Uterus (tissue), 4 donors: Measurements from ENCODE around the gene GRXCR2. TPM values are rescaled to one million over a fixed set of nuclear protein-coding genes. Genes with fewer than 3 reads are reported as not detected.
"Not testable (repeated sequence)": the region's sequence is repeated elsewhere in the genome, so short reads cannot be mapped to it uniquely, and the experiment has no call there.

ENCODE experiments used
- DNase-seq, 2 donors: peaks; one replicate each; pipeline ENCODE4 v3.0.0-alpha.2; 2019 to 2020
- H3K27ac ChIP-seq, 2 donors: fragments of 200-600 bp; sonication (generic); 1 replicate in 1 of 2; 2 replicates in 1 of 2; pipeline ENCODE4 v1.5.1; 2016 to 2018
- H3K27me3 ChIP-seq, 2 donors: fragments of 200-600 bp; sonication (generic); one replicate each; pipeline ENCODE4 v1.5.1; 2018 to 2019; ENCODE audit warnings: control low read depth in 1 of 2
- H3K36me3 ChIP-seq, 2 donors: fragments of 200-600 bp; sonication (generic); one replicate each; pipeline ENCODE4 v1.5.1; 2019; ENCODE audit warnings: control low read depth in 1 of 2
- H3K4me1 ChIP-seq, 2 donors: fragments of 200-600 bp; sonication (generic); one replicate each; pipeline ENCODE4 v1.5.1; 2018 to 2019; ENCODE audit warnings: control low read depth in 1 of 2
- H3K4me3 ChIP-seq, 2 donors: fragments of 200-600 bp; sonication (generic); 1 replicate in 1 of 2; 2 replicates in 1 of 2; pipeline ENCODE4 v1.5.1; 2018 to 2019; ENCODE audit warnings: mild to moderate bottlenecking in 1 of 2
- H3K9me3 ChIP-seq, 2 donors: fragments of 200-600 bp; sonication (generic); one replicate each; pipeline ENCODE4 v1.5.1; 2019; ENCODE audit warnings: control low read depth in 1 of 2
- POLR2A ChIP-seq, 2 donors: fragments of 450-650 bp; IDR thresholded peaks; one replicate each; pipeline ENCODE4 v1.6.1; 2016; ENCODE audit warnings: antibody characterized with exemption in 2 of 2, mild to moderate bottlenecking in 1 of 2, moderate library complexity in 1 of 2
- intact Hi-C: fragments of 100-400 bp; cut with DNase I; formaldehyde crosslinking; loops from one replicate; pipeline ENCODE4 v1.15.1; 2023; ENCODE audit warnings: low total_unique reads
- total RNA-seq, 4 donors: library from RNA; depleted of rRNA in 3 of 4; stranded (reverse); fragments of >200 nt in 3 of 4; gene quantifications; one replicate each; pipeline versions ENCODE4 v1.1.0 to v1.2.4, GENCODE V29; 2014 to 2023
- TF ChIP-seq, protein P1 (sequence below), 4 experiments: fragments of 200-600 bp in 2 of 4; fragments of 450-650 bp in 2 of 4; sonication (generic) in 2 of 4; IDR thresholded peaks; one replicate each; pipeline ENCODE4 v1.5.1; 2016 to 2019; ENCODE audit warnings: antibody characterized with exemption in 4 of 4, mild to moderate bottlenecking in 2 of 4, moderate library complexity in 1 of 4
- donor health status: DM: yes; HTN: yes; CAD: no.

GRXCR2 gene
- total RNA-seq, 4 donors from 2014 or later = not detected

DNA sequence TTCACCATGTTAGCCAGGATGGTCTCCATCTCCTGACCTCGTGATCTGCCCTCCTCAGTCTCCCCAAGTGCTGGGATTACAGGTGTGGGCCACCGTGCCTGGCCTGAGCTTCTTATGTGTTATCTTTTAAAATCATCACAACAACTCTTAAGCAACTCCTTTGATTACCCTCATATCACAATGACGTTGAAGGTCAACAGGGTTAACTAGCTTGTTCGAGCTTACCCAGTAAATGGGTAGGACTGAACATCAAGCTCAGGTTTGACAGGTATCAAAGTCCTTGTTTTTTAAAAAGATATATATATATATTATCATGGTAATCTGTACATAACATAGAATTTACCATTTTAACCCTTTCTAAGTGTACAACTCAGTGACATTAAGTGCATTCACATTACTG, 3.1 kb downstream of the GRXCR2 start:
- Histone ChIP-seq H3K27me3 (no peaks in the 10 kb centered on the region), H3K36me3 (no peaks in the 10 kb centered on the region), H3K4me1 (no peaks in the 10 kb centered on the region), H3K4me3 (no peak overlapping the region), H3K27ac (no peak overlapping the region), H3K9me3 (no peaks in the 10 kb centered on the region)
- no peak for DNase-seq
- intact Hi-C loops = no loop called here
- no peak for TF ChIP-seq POLR2A (IDR thresholded peaks at IDR 0.05)
- TF ChIP-seq, protein P1, sequence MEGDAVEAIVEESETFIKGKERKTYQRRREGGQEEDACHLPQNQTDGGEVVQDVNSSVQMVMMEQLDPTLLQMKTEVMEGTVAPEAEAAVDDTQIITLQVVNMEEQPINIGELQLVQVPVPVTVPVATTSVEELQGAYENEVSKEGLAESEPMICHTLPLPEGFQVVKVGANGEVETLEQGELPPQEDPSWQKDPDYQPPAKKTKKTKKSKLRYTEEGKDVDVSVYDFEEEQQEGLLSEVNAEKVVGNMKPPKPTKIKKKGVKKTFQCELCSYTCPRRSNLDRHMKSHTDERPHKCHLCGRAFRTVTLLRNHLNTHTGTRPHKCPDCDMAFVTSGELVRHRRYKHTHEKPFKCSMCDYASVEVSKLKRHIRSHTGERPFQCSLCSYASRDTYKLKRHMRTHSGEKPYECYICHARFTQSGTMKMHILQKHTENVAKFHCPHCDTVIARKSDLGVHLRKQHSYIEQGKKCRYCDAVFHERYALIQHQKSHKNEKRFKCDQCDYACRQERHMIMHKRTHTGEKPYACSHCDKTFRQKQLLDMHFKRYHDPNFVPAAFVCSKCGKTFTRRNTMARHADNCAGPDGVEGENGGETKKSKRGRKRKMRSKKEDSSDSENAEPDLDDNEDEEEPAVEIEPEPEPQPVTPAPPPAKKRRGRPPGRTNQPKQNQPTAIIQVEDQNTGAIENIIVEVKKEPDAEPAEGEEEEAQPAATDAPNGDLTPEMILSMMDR (IDR thresholded peaks at IDR 0.05) = no peak

DNA sequence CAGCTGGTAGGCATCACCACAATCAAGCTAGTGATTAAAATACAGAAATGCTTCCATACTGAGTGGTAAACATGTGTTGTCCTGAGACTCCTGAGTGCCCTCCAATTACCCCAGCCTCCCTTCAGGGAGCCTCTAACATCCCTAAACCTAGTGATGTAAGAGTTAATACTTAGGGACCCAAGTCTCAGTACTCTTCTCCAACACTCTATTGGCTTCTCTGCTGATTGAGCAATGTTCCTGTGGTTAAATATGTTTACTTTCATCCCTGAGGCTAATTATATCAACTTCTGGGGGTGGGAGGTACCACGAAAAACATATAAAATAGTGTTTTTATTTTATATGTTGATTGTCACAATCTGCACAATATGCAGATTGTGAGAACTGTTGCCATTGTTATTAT, 5.0 kb downstream of the GRXCR2 start:
- no peak overlapping the region for H3K4me3 ChIP-seq
- no peak for TF ChIP-seq POLR2A (IDR thresholded peaks at IDR 0.05)
- intact Hi-C loops = no loop called here
- no peaks in the 10 kb centered on the region for H3K4me1 ChIP-seq
- no peaks in the 10 kb centered on the region for H3K27me3 ChIP-seq
- no peak for DNase-seq
- H3K9me3 ChIP-seq = no peaks in the 10 kb centered on the region
- no peaks in the 10 kb centered on the region for H3K36me3 ChIP-seq
- H3K27ac ChIP-seq = no peak overlapping the region

DNA sequence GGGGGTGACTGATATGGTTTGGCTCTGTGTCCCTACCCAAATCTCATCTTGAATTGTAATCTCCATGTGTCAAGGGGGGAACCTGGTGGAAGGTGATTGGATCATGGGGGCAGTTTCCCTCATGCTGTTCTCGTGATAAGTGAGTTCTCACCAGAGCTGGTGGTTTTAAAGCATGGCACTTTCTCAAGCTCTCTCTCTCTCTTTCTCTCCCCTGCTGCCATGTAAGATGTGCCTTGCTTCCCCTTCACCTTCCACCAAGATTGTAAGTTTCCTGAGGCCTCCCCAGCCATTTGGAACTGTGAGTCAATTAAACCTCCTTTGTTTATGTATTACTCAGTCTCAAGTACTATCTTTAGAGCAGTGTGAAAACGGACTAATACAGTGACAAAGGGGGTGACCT, 8.4 kb downstream of the GRXCR2 start:
- H3K9me3 ChIP-seq, DNase-seq, H3K4me1 ChIP-seq, intact Hi-C loops, H3K27me3 ChIP-seq, H3K36me3 ChIP-seq, H3K27ac ChIP-seq, H3K4me3 ChIP-seq: not testable (repeated sequence)

DNA sequence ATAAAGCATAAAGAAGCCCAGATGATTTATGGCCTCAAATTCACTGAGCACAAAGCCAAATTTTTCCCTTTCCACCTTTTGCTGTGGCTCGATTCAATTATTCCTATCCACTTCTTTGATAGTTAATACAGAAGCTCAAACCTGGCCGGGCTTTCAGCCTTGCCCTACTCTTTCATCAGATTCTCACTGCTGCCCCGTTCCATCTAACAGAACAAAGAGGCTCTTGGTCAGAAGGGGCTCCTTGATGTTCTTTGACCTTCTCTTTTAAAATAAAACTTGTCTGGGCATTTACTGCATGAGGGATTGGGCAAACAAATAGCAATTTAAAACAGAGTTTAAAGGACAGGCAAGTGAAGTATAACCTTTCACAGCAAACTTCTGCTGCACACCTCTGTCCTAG, 9.8 kb downstream of the GRXCR2 start:
- Histone ChIP-seq H3K27me3 (no peaks in the 10 kb centered on the region), H3K36me3 (no peaks in the 10 kb centered on the region), H3K4me1 (no peaks in the 10 kb centered on the region), H3K9me3 (no peaks in the 10 kb centered on the region), H3K27ac (no peak overlapping the region), H3K4me3 (no peak overlapping the region)
- TF ChIP-seq, protein P1 (IDR thresholded peaks at IDR 0.05) = no peak
- TF ChIP-seq POLR2A (IDR thresholded peaks at IDR 0.05) = no peak
- intact Hi-C loops = no loop called here
- no peak for DNase-seq

DNA sequence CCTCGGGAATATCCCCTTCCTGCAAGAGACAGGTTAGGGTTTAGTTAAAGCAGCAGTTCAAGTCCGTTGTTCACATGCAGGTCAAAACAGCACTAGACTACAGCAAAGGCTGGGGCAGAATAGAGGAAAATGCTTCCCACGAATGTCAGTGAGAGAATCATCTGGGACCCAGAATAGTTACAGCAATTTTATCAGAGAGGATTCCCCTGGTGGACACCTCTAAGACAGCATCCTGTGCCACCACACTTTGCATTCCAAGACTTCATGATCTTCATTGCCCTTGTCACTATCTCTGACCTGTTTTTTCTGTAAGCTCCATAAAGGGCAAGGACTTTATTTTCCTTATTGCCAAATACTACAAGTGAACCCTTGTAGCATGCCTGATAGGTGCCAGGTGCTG, 12.9 kb downstream of the GRXCR2 start:
- no peak for DNase-seq
- Histone ChIP-seq H3K36me3 (no peaks in the 10 kb centered on the region), H3K4me1 (no peaks in the 10 kb centered on the region), H3K27me3 (no peaks in the 10 kb centered on the region), H3K4me3 (no peak overlapping the region), H3K27ac (no peak overlapping the region), H3K9me3 (no peaks in the 10 kb centered on the region)
- intact Hi-C loops = no loop called here
- TF ChIP-seq POLR2A (IDR thresholded peaks at IDR 0.05) = no peak
- TF ChIP-seq, protein P1 (IDR thresholded peaks at IDR 0.05) = no peak

DNA sequence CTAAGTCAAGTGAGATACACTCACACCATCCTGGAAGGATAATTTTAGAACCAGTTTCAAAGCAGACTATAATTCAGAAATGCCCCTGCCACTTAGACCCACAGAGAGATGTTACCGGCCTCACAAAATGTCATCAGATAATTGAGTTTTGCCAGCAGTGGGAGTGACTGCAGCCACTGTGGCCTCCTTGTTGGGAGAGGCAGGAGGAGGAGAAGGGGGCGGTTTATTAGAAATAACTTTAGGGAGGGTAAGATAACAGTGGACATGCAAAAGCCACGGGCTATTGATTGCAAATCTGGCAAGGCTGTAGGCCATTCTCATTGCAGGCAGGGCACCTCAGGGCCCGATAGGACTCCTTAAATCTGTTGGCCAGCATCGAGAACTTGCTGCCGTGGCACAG, 13.4 kb downstream of the GRXCR2 start:
- H3K27me3 ChIP-seq = no peaks in the 10 kb centered on the region
- DNase-seq = no peak
- no peaks in the 10 kb centered on the region for H3K4me1 ChIP-seq
- H3K9me3 ChIP-seq = no peaks in the 10 kb centered on the region
- no peak overlapping the region for H3K27ac ChIP-seq
- TF ChIP-seq, protein P1 (IDR thresholded peaks at IDR 0.05) = no peak
- no peak for TF ChIP-seq POLR2A (IDR thresholded peaks at IDR 0.05)
- no peak overlapping the region for H3K4me3 ChIP-seq
- H3K36me3 ChIP-seq = no peaks in the 10 kb centered on the region
- intact Hi-C loops = no loop called here
